HEK293 (cell line): ENCODE measurements around the gene ELANE.

Experiments used
- CTCF ChIA-PET: fragments of 350-600 bp; formaldehyde crosslinking; extraction: SDS; loops from one replicate; lab custom pipeline; 2021; ENCODE audit warnings: antibody characterized with exemption; lab: Yijun Ruan, JAX
- POLR2A ChIA-PET: fragments of 300-600 bp; formaldehyde crosslinking; extraction: SDS; loops from one replicate; lab custom pipeline; 2020; ENCODE audit warnings: antibody characterized with exemption, inconsistent platforms; lab: Yijun Ruan, JAX
- H3K27ac ChIP-seq: fragments of 200-500 bp; sonication (Bioruptor generic); 2 replicates; pipeline ENCODE4 v1.5.1; 2014; ENCODE audit warnings: low read depth, low read length, control low read depth, inconsistent platforms; ENCODE audit errors: extremely low read depth
- H3K36me3 ChIP-seq, 2 experiments: fragments of 200-500 bp in 1 of 2; sonication (Bioruptor generic) in 1 of 2; 1 replicate in 1 of 2; 2 replicates in 1 of 2; pipeline ENCODE4 v1.5.1; 2014 to 2017; ENCODE audit warnings: inconsistent platforms in 2 of 2, low read length in 2 of 2; ENCODE audit not compliant: control insufficient read depth in 2 of 2, insufficient read depth in 1 of 2
- H3K4me1 ChIP-seq: fragments of 200-500 bp; sonication (Bioruptor generic); 2 replicates; pipeline ENCODE4 v1.5.1; 2014; ENCODE audit warnings: mild to moderate bottlenecking, low read length, inconsistent platforms; ENCODE audit not compliant: control insufficient read depth, insufficient read depth
- H3K4me3 ChIP-seq: 2 replicates; pipeline ENCODE4 v1.5.1; 2011; ENCODE audit warnings: low read depth, mild to moderate bottlenecking, control low read depth, low read length, moderate library complexity
- H3K9me3 ChIP-seq: fragments of 200-500 bp; sonication (Bioruptor generic); 2 replicates; pipeline ENCODE4 v1.5.1; 2014; ENCODE audit warnings: low read depth, low read length, inconsistent platforms; ENCODE audit not compliant: control insufficient read depth, insufficient read depth
- ATF2 ChIP-seq: fragments of 450-650 bp; formaldehyde crosslinking; IDR thresholded peaks from 2 replicates; pipeline ENCODE4 v1.5.1; 2016; ENCODE audit warnings: missing biosample characterization, missing genetic modification characterization, low read depth
- BCL6B ChIP-seq: fragments of 450-650 bp; formaldehyde crosslinking; IDR thresholded peaks from 2 replicates; pipeline ENCODE4 v1.5.1; 2017; ENCODE audit warnings: missing biosample characterization, missing genetic modification characterization
- HIC1 ChIP-seq: fragments of 450-650 bp; formaldehyde crosslinking; IDR thresholded peaks from 2 replicates; pipeline ENCODE4 v1.5.1; 2016; ENCODE audit warnings: missing biosample characterization, missing genetic modification characterization
- KLF7 ChIP-seq: fragments of 450-650 bp; formaldehyde crosslinking; IDR thresholded peaks from 2 replicates; pipeline ENCODE4 v1.5.1; 2016; ENCODE audit warnings: missing biosample characterization, missing genetic modification characterization, borderline replicate concordance
- MZF1 ChIP-seq: fragments of 450-650 bp; formaldehyde crosslinking; IDR thresholded peaks from 2 replicates; pipeline ENCODE4 v1.5.1; 2017; ENCODE audit warnings: missing biosample characterization, missing genetic modification characterization, borderline replicate concordance
- PATZ1 ChIP-seq: fragments of 450-650 bp; formaldehyde crosslinking; IDR thresholded peaks from 2 replicates; pipeline ENCODE4 v1.5.1; 2016; ENCODE audit warnings: missing biosample characterization, missing genetic modification characterization
- ZBTB6 ChIP-seq: fragments of 450-650 bp; formaldehyde crosslinking; IDR thresholded peaks from 2 replicates; pipeline ENCODE4 v1.5.1; 2017; ENCODE audit warnings: missing biosample characterization, missing genetic modification characterization
- ZFHX2 ChIP-seq: fragments of 450-650 bp; formaldehyde crosslinking; conservative IDR thresholded peaks from 2 replicates; pipeline ENCODE4 v1.5.1; 2016; ENCODE audit warnings: missing biosample characterization, missing genetic modification characterization
- ZFP41 ChIP-seq: fragments of 450-650 bp; formaldehyde crosslinking; IDR thresholded peaks from 2 replicates; pipeline ENCODE4 v1.5.1; 2016; ENCODE audit warnings: missing biosample characterization, missing genetic modification characterization, borderline replicate concordance
- ZNF10 ChIP-seq: fragments of 450-650 bp; formaldehyde crosslinking; IDR thresholded peaks from 2 replicates; pipeline ENCODE4 v1.5.1; 2017; ENCODE audit warnings: missing biosample characterization, missing genetic modification characterization
- ZNF148 ChIP-seq: fragments of 450-650 bp; formaldehyde crosslinking; IDR thresholded peaks from 2 replicates; pipeline ENCODE4 v1.5.0; 2017; ENCODE audit warnings: missing biosample characterization, missing genetic modification characterization, borderline replicate concordance
- ZNF174 ChIP-seq: fragments of 450-650 bp; formaldehyde crosslinking; IDR thresholded peaks from 2 replicates; pipeline ENCODE4 v1.5.0; 2017; ENCODE audit warnings: missing biosample characterization, mild to moderate bottlenecking, missing genetic modification characterization
- ZNF280C ChIP-seq: fragments of 450-650 bp; formaldehyde crosslinking; IDR thresholded peaks from 2 replicates; pipeline ENCODE4 v1.5.1; 2016; ENCODE audit warnings: missing biosample characterization, missing genetic modification characterization
- ZNF548 ChIP-seq: fragments of 450-650 bp; formaldehyde crosslinking; IDR thresholded peaks from 2 replicates; pipeline ENCODE4 v1.5.1; 2016; ENCODE audit warnings: missing biosample characterization, missing genetic modification characterization
- ZNF558 ChIP-seq: fragments of 450-650 bp; formaldehyde crosslinking; IDR thresholded peaks from 2 replicates; pipeline ENCODE4 v1.5.1; 2016; ENCODE audit warnings: missing biosample characterization, missing genetic modification characterization
- ZNF670 ChIP-seq: fragments of 450-650 bp; formaldehyde crosslinking; IDR thresholded peaks from 2 replicates; pipeline ENCODE4 v1.5.1; 2016; ENCODE audit warnings: missing biosample characterization, missing genetic modification characterization, low read depth
- ZNF704 ChIP-seq: fragments of 450-650 bp; formaldehyde crosslinking; IDR thresholded peaks from 2 replicates; pipeline ENCODE4 v1.5.1; 2016; ENCODE audit warnings: missing biosample characterization, missing genetic modification characterization
- ZNF707 ChIP-seq: fragments of 450-650 bp; formaldehyde crosslinking; IDR thresholded peaks from 2 replicates; pipeline ENCODE4 v1.5.1; 2016; ENCODE audit warnings: missing biosample characterization, missing genetic modification characterization
- ZNF747 ChIP-seq: fragments of 450-650 bp; formaldehyde crosslinking; IDR thresholded peaks from 2 replicates; pipeline ENCODE4 v1.5.1; 2016; ENCODE audit warnings: missing biosample characterization, missing genetic modification characterization
- ZNF837 ChIP-seq: fragments of 450-650 bp; formaldehyde crosslinking; IDR thresholded peaks from 2 replicates; pipeline ENCODE4 v1.5.1; 2016; ENCODE audit warnings: missing biosample characterization, missing genetic modification characterization

ELANE gene

GRCh38 chr19:885536-886224 is 33.6 kb downstream of the ELANE start (continued):
- TF ChIP-seq ZNF707 (no peak), ZFP41 (tag by site-specific recombination) (no peak), MZF1 (tag by site-specific recombination) (no peak), ZNF837 (tag by site-specific recombination) (no peak), ZFHX2 (tag by site-specific recombination) (no peak), ZNF670 (no peak), ZNF704 (tag by site-specific recombination) (no peak)

GRCh38 chr19:887072-887471 is 35.0 kb downstream of the ELANE start:
- H3K36me3 ChIP-seq, result peaks cover 4 to 78% of the 10 kb centered on the region in 2 experiments; a peak in 2 of 3 replicates
- ChIA-PET CTCF (no interaction called here), POLR2A (no interaction called here)
- H3K27ac ChIP-seq, result no peak overlapping the region
- no peak overlapping the region for H3K4me3 ChIP-seq
- H3K4me1 ChIP-seq, result no peaks in the 10 kb centered on the region
- TF ChIP-seq ZNF558 (tag by site-specific recombination) (no peak), PATZ1 (tag by site-specific recombination) (no peak), ZNF280C (tag by site-specific recombination) (no peak), ZNF10 (tag by site-specific recombination) (no peak), ZNF148 (no peak), ZNF548 (no peak), ZNF174 (no peak), KLF7 (tag by site-specific recombination) (no peak), HIC1 (tag by site-specific recombination) (no peak), ZBTB6 (no peak), BCL6B (tag by site-specific recombination) (no peak), ZNF747 (tag by site-specific recombination) (no peak), ATF2 (tag by site-specific recombination) (no peak)
- H3K9me3 ChIP-seq, result no peaks in the 10 kb centered on the region
